Esophagus muscularis mucosa (tissue), 4 donors: Measurements from ENCODE around the gene MST1R.

Source experiments
- CTCF ChIP-seq, 3 experiments: fragments of 200-600 bp in 2 of 3; fragments of 450-650 bp in 1 of 3; sonication (generic) in 2 of 3; IDR thresholded peaks; one replicate each; pipeline ENCODE4 v1.5.1; 2017 to 2019; ENCODE audit warnings: antibody characterized with exemption in 3 of 3, mild to moderate bottlenecking in 2 of 3, moderate library complexity in 1 of 3
- EP300 ChIP-seq: sonication (generic); formaldehyde crosslinking; IDR thresholded peaks from one replicate; pipeline ENCODE4 v1.6.1; 2017; ENCODE audit warnings: antibody characterized with exemption
- POLR2A ChIP-seq: fragments of 450-650 bp; IDR thresholded peaks from one replicate; pipeline ENCODE4 v1.6.1; 2017; ENCODE audit warnings: antibody characterized with exemption, moderate library complexity, mild to moderate bottlenecking, low read depth

- TF ChIP-seq EP300 (no peak), POLR2A (no peak), CTCF (IDR thresholded peaks at IDR 0.05) (no peak)
Observed at GRCh38 chr3:49856181-49857005, 47.3 kb downstream of the MST1R start, which contains the start of gene TRAIP.
